Osteoblast (primary cell): ENCODE measurements around the gene TMEM218. TPM values are rescaled to one million over a fixed set of nuclear protein-coding genes. Genes with fewer than 3 reads are reported as not detected.

Source experiments
- DNase-seq: peaks from one replicate; pipeline ENCODE4 v3.0.0; 2011; ENCODE audit warnings: low spot score, mixed read lengths; ENCODE audit not compliant: insufficient read length; ENCODE audit errors: missing footprints
- H2AFZ ChIP-seq: 2 replicates; pipeline ENCODE4 v1.6.0; 2011; ENCODE audit warnings: mild to moderate bottlenecking, low read length
- H3K27ac ChIP-seq: 2 replicates; pipeline ENCODE4 v1.5.1; 2011; ENCODE audit warnings: mild to moderate bottlenecking, low read depth, low read length, moderate library complexity
- H3K27me3 ChIP-seq: 2 replicates; pipeline ENCODE4 v1.6.0; 2012; ENCODE audit warnings: mild to moderate bottlenecking, control low read depth, inconsistent platforms, low read length, moderate library complexity; ENCODE audit not compliant: insufficient read depth
- H3K36me3 ChIP-seq: 2 replicates; pipeline ENCODE4 v1.5.1; 2011; ENCODE audit warnings: mild to moderate bottlenecking, low read length, control low read depth, moderate library complexity; ENCODE audit not compliant: insufficient read depth
- H3K4me1 ChIP-seq: 2 replicates; pipeline ENCODE4 v1.5.1; 2011; ENCODE audit warnings: mild to moderate bottlenecking, low read length, control low read depth, moderate library complexity; ENCODE audit not compliant: insufficient read depth
- H3K4me2 ChIP-seq: 2 replicates; pipeline ENCODE4 v1.6.0; 2011; ENCODE audit warnings: mild to moderate bottlenecking, low read length; ENCODE audit not compliant: insufficient read depth
- H3K4me3 ChIP-seq: fragments of 200-600 bp; sonication (generic); 3 replicates; pipeline ENCODE4 v1.5.1; 2012; ENCODE audit warnings: mild to moderate bottlenecking, low read length, inconsistent platforms; ENCODE audit not compliant: insufficient read depth
- H3K79me2 ChIP-seq: 2 replicates; pipeline ENCODE4 v1.6.0; 2012; ENCODE audit warnings: mild to moderate bottlenecking, low read length, control low read depth, inconsistent platforms; ENCODE audit not compliant: insufficient read depth
- H3K9me3 ChIP-seq: 2 replicates; pipeline ENCODE4 v1.5.1; 2011; ENCODE audit warnings: low read depth, low read length, control low read depth
- H4K20me1 ChIP-seq: 2 replicates; pipeline ENCODE4 v1.6.0; 2012; ENCODE audit warnings: mild to moderate bottlenecking, low read length, control low read depth; ENCODE audit not compliant: insufficient read depth
- CTCF ChIP-seq: IDR thresholded peaks from 2 replicates; pipeline ENCODE4 v1.5.1; 2011; ENCODE audit warnings: mild to moderate bottlenecking, low read depth, low read length, moderate library complexity; ENCODE audit errors: extremely low read depth
- total RNA-seq: library from RNA; depleted of rRNA; stranded (reverse); fragments of >200 nt; gene quantifications from 2 replicates; pipeline ENCODE4 v1.2.3, GENCODE V29; 2012

The TMEM218 gene
- total RNA-seq, 1 donor, result 30.0 TPM

DNA sequence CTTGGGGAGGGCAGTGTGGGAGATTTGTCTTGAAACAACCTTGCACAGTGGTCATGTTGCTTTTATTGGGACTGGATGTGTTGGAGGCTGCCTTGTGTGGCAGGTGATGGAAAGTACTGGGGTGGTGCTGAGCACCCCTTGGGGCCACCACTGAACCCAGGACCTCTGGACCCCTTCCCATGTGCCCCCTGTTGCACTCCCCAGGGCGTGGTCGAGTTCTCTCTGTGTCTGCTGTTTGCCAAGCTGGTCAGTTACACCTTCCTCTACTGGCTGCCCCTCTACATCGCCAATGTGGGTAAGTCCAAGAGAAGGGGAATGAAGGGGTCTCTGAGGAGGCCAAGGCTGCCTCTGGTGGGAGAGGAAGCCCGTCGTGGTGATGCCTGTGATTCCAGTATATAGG is 29.4 kb downstream of the TMEM218 start:
- Histone ChIP-seq H3K36me3 (no peaks in the 10 kb centered on the region), H3K4me3 (no peak overlapping the region), H3K4me2 (no peak overlapping the region), H3K27ac (no peak overlapping the region), H3K27me3 (no peaks in the 10 kb centered on the region), H3K79me2 (no peaks in the 10 kb centered on the region), H3K4me1 (peaks cover 16% of the 10 kb centered on the region), H3K9me3 (no peaks in the 10 kb centered on the region), H4K20me1 (no peaks in the 10 kb centered on the region), H2AFZ (no peak overlapping the region)
- no peak for TF ChIP-seq CTCF
- DNase-seq, result no peak

DNA sequence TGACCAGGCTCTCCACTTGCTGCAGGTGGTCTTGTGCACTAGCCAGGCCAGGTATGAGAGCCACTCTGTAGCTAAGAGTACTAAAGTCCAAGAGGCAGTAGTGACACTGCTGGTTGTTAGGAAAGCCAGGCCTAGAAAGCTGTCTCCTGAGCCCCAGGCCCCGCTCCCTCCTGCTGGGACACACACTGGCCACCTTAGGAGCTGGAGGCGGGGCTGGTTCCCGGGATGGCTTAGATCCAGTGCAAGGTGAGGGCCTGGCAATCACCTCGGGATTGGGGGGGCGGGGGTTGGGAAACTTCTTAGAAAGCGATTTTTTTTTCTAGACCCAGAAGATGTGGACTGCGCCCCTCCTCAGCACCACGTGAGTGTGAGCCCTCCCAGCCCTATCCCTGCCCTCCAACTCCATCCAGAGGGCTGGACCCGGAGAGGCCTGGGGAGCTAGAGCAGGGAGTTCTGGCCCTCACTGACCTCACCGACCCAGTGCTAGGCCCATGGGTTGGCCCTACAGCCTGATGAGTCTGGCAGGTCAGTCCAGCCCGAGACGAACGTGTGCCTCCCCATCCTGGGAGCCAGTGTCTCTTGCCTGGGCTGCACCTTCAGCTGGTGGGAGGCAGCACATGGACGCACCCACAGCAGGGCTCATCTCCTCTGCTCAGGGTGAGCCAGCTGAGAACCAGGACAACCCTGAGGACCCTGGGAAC is 30.2 kb downstream of the TMEM218 start:
- Histone ChIP-seq H3K79me2 (no peaks in the 10 kb centered on the region), H3K36me3 (no peaks in the 10 kb centered on the region), H4K20me1 (no peaks in the 10 kb centered on the region), H3K4me1 (peaks cover 16% of the 10 kb centered on the region), H2AFZ (no peak overlapping the region), H3K9me3 (no peaks in the 10 kb centered on the region), H3K27ac (no peak overlapping the region), H3K27me3 (no peaks in the 10 kb centered on the region), H3K4me2 (no peak overlapping the region), H3K4me3 (no peak overlapping the region)
- no peak for DNase-seq
- no peak for TF ChIP-seq CTCF

GRCh38 chr11:125080531-125080911 is 30.9 kb downstream of the TMEM218 start:
- no peak overlapping the region for H3K4me3 ChIP-seq
- DNase-seq, result no peak
- H4K20me1 ChIP-seq, result no peaks in the 10 kb centered on the region
- no peaks in the 10 kb centered on the region for H3K9me3 ChIP-seq
- no peak overlapping the region for H2AFZ ChIP-seq
- H3K27me3 ChIP-seq, result no peaks in the 10 kb centered on the region
- TF ChIP-seq CTCF, result no peak
- no peaks in the 10 kb centered on the region for H3K36me3 ChIP-seq
- peaks cover 16% of the 10 kb centered on the region for H3K4me1 ChIP-seq
- H3K79me2 ChIP-seq, result no peaks in the 10 kb centered on the region
- no peak overlapping the region for H3K4me2 ChIP-seq
- no peak overlapping the region for H3K27ac ChIP-seq

GRCh38 chr11:125079878-125080530 is 31.4 kb downstream of the TMEM218 start:
- H3K4me1 ChIP-seq, result peaks cover 16% of the 10 kb centered on the region
- H3K27me3 ChIP-seq, result no peaks in the 10 kb centered on the region
- no peaks in the 10 kb centered on the region for H3K79me2 ChIP-seq
- H3K36me3 ChIP-seq, result no peaks in the 10 kb centered on the region
- no peaks in the 10 kb centered on the region for H3K9me3 ChIP-seq
- H3K4me3 ChIP-seq, result no peak overlapping the region
- no peak for DNase-seq
- TF ChIP-seq CTCF, result no peak
- no peak overlapping the region for H3K4me2 ChIP-seq
- no peak overlapping the region for H2AFZ ChIP-seq
- no peaks in the 10 kb centered on the region for H4K20me1 ChIP-seq
- H3K27ac ChIP-seq, result peak overlapping the region; percentile 17
